ENCODE measurements around the gene CRYGS.
"Not testable (repeated sequence)": the region's sequence is repeated elsewhere in the genome, so short reads cannot be mapped to it uniquely, and the experiment has no call there.

CRYGS gene

GRCh38 chr3:186540221-186540834 lies 3.9 kb downstream of the CRYGS start:
- H3K27ac ChIP-seq, result no peak overlapping the region
- ChIA-PET CTCF (interaction anchor here (0.6 to 3.0 kb wide), 39 partner anchors 8 to 1082 kb away, joined by 3 to 26 read pairs (median 4); partner anchors contain the start of gene TBCCD1), POLR2A (ENCODE audit: low non-redundant PET) (no interaction called here)
- peak; percentile 70 for DNase-seq (ENCODE audit: low spot score)
- TF ChIP-seq CTCF (conservative IDR thresholded peaks at IDR 0.05; ENCODE audit: low read depth), result peak; percentile 71

- no peak overlapping the region for H3K27ac ChIP-seq
- ChIA-PET POLR2A (ENCODE audit: low non-redundant PET) (no interaction called here), CTCF (interaction anchor here (0.6 to 2.1 kb wide), 7 partner anchors 11 to 595 kb away, joined by 3 to 5 read pairs (median 4); no protein-coding TSS in a partner anchor)
- no peak for DNase-seq (ENCODE audit: low spot score)
- TF ChIP-seq CTCF (conservative IDR thresholded peaks at IDR 0.05; ENCODE audit: low read depth), result no peak
Measured at GRCh38 chr3:186538779-186539178, 5.4 kb downstream of the CRYGS start.

- POLR2A ChIA-PET (ENCODE audit: low non-redundant PET), result no interaction called here
- H3K27ac ChIP-seq, result no peak overlapping the region
- DNase-seq (ENCODE audit: low spot score), result no peak
- TF ChIP-seq CTCF (conservative IDR thresholded peaks at IDR 0.05; ENCODE audit: low read depth), result no peak
- CTCF ChIA-PET, result no interaction called here
Measured at GRCh38 chr3:186536883-186537844, 7.0 kb downstream of the CRYGS start.

GRCh38 chr3:186534113-186534669 lies 10.0 kb downstream of the CRYGS start:
- POLR2A ChIA-PET (ENCODE audit: low non-redundant PET), result no interaction called here
- CTCF ChIA-PET, result no interaction called here
- DNase-seq (ENCODE audit: low spot score), result no peak
- no peak for TF ChIP-seq CTCF (conservative IDR thresholded peaks at IDR 0.05; ENCODE audit: low read depth)
- H3K27ac ChIP-seq, result no peak overlapping the region

- no peak for DNase-seq (ENCODE audit: low spot score)
- ChIA-PET POLR2A (ENCODE audit: low non-redundant PET) (no interaction called here), CTCF (interaction anchor here (0.7 to 0.8 kb wide), 2 partner anchors 8 to 249 kb away, joined by 3 to 5 read pairs; no protein-coding TSS in a partner anchor)
Measured at GRCh38 chr3:186532598-186533072, 11.5 kb downstream of the CRYGS start.

GRCh38 chr3:186531694-186532093 lies 12.5 kb downstream of the CRYGS start:
- POLR2A ChIA-PET (ENCODE audit: low non-redundant PET); H3K27ac ChIP-seq; DNase-seq (ENCODE audit: low spot score); CTCF ChIA-PET: not testable (repeated sequence)

More at GRCh38 chr3:186532598-186533072, 11.5 kb downstream of the CRYGS start:
- TF ChIP-seq CTCF (conservative IDR thresholded peaks at IDR 0.05; ENCODE audit: low read depth), result no peak
- H3K27ac ChIP-seq, result no peak overlapping the region

Data from RWPE1 (cell line).